Motor neuron (in vitro differentiated cells): ENCODE measurements around the gene RUFY3. TPM values are rescaled to one million over a fixed set of nuclear protein-coding genes. Genes with fewer than 3 reads are reported as not detected.
"Not testable (repeated sequence)": the region's sequence is repeated elsewhere in the genome, so short reads cannot be mapped to it uniquely, and the experiment has no call there.

Source experiments
- ATAC-seq, 8 experiments: fragments of 200-7000 bp; cut with Tn5 transposase; replicated peaks in 6 of 8; 2 replicates each; pipeline ENCODE4 v1.8.0; 2021; ENCODE audit warnings: mild to moderate bottlenecking in 8 of 8, moderate library complexity in 8 of 8
- H3K27ac ChIP-seq, 2 donors: fragments of 250-450 bp; sonication (Bioruptor Pico); 2 replicates each; pipeline ENCODE4 v1.9.0; 2021; ENCODE audit warnings: antibody characterized with exemption in 2 of 2, mild to moderate bottlenecking in 2 of 2, moderate library complexity in 1 of 2
- H3K4me1 ChIP-seq, 2 donors: fragments of 250-450 bp; sonication (Bioruptor Pico); replicated peaks in 1 of 2; 2 replicates each; pipeline ENCODE4 v1.6.1; 2021; ENCODE audit warnings: antibody characterized with exemption in 2 of 2, mild to moderate bottlenecking in 2 of 2, moderate library complexity in 1 of 2
- H3K4me3 ChIP-seq, 5 donors: fragments of 250-450 bp; sonication (Bioruptor Pico); 2 replicates each; pipeline ENCODE4 v1.9.0; 2021; ENCODE audit warnings: antibody characterized with exemption in 5 of 5, mild to moderate bottlenecking in 5 of 5, moderate library complexity in 4 of 5
- WGBS, 10 experiments: fragments of 450-650 bp; shearing (Covaris generic); methylation state at CpG; one replicate each; pipeline ENCODE4 v1.0.0; 2022; 5-methylcytosine and 5-hydroxymethylcytosine counted together
- in situ Hi-C, 9 experiments: fragments of 400-800 bp; cut with MboI; loops; one replicate each; pipeline ENCODE4 v1.15.0; 2021; ENCODE audit warnings: low sequenced_read_pairs in 9 of 9, low pct_unique_long_range_greater_than_20kb in 2 of 9; ENCODE audit not compliant: unreplicated experiment in 9 of 9
- total RNA-seq, 8 experiments: library from RNA; unstranded; fragments of 300-600 nt; gene quantifications; 2 replicates each; pipeline versions ENCODE4 v1.2.3 to v1.2.4, GENCODE V29; 2022

RUFY3 gene
- total RNA-seq, 8 experiments from 2014 or later, result 34.1 to 227 (median 185) TPM

- H3K4me1 ChIP-seq, result peaks cover 8 to 17% of the 10 kb centered on the region in 2 donors
- 83 to 100% (median 100%) methylated on average over 1 to 7 of the region's 7 CpGs; no CpG with 5 or more reads in 3 of the 10 experiments for WGBS, 10 experiments
- H3K27ac ChIP-seq, H3K4me3 ChIP-seq, ATAC-seq, in situ Hi-C loops: not testable (repeated sequence)
These were observed 27.1 kb upstream of the RUFY3 start for GRCh38 chr4:70694633-70695032.

- peaks cover 3 to 15% of the 10 kb centered on the region in 2 donors for H3K4me1 ChIP-seq
- H3K27ac ChIP-seq, ATAC-seq, in situ Hi-C loops, H3K4me3 ChIP-seq: not testable (repeated sequence)
- 78 to 100% (median 89%) methylated on average over 3 to 5 of the region's 8 CpGs; no CpG with 5 or more reads in 4 of the 10 experiments for WGBS, 10 experiments
These were observed 23.3 kb upstream of the RUFY3 start for GRCh38 chr4:70698435-70698834.

- Histone ChIP-seq H3K27ac (no peak overlapping the region), H3K4me3 (no peak overlapping the region), H3K4me1 (peaks cover 3 to 17% of the 10 kb centered on the region in 2 donors)
- no peak for ATAC-seq
- in situ Hi-C loops, result no loop called here
- 67 to 100% (median 85%) methylated on average over 1 to 4 of the region's 5 CpGs; no CpG with 5 or more reads in 5 of the 10 experiments for WGBS, 10 experiments
These were observed 21.1 kb upstream of the RUFY3 start for GRCh38 chr4:70700712-70701111.

GRCh38 chr4:70701271-70701670, 20.5 kb upstream of the RUFY3 start:
- H3K4me1 ChIP-seq, result peaks cover 3 to 17% of the 10 kb centered on the region in 2 donors
- H3K4me3 ChIP-seq, result no peak overlapping the region
- H3K27ac ChIP-seq, result no peak overlapping the region
- WGBS, 10 experiments, result 22 to 100% (median 85%) methylated on average over 1 of the region's 1 CpG; no CpG with 5 or more reads in 2 of the 10 experiments
- in situ Hi-C loops, result no loop called here
- no peak for ATAC-seq

- 40 to 65% (median 62%) methylated on average over 1 to 2 of the region's 2 CpGs; no CpG with 5 or more reads in 7 of the 10 experiments for whole genome bisulfite sequencing, 10 experiments
- in situ Hi-C loops, H3K27ac ChIP-seq, H3K4me3 ChIP-seq, ATAC-seq: not testable (repeated sequence)
- peaks cover 6 to 23% of the 10 kb centered on the region in 2 donors for H3K4me1 ChIP-seq
These were observed 19.2 kb upstream of the RUFY3 start for GRCh38 chr4:70702592-70702991.

- in situ Hi-C loops, result no loop called here
- Histone ChIP-seq H3K27ac (peak overlapping the region; percentile 90 to 92), H3K4me1 (peaks cover 8 to 23% of the 10 kb centered on the region in 2 donors), H3K4me3 (peak overlapping the region; percentile 52 to 86 (median 69))
- no peak for ATAC-seq
- WGBS, 10 experiments, result 0 to 20% (median 6%) methylated on average over 2 to 11 of the region's 11 CpGs
These were observed 18.0 kb upstream of the RUFY3 start for GRCh38 chr4:70703619-70704214.

GRCh38 chr4:70704215-70704930, 17.4 kb upstream of the RUFY3 start:
- 0 to 25% (median 2%) methylated on average over 2 to 14 of the region's 58 CpGs; no CpG with 5 or more reads in 2 of the 10 experiments for WGBS, 10 experiments
- peak; percentile 58 to 82 (median 76) for ATAC-seq
- in situ Hi-C loops, result no loop called here

GRCh38 chr4:70704931-70705182, 16.9 kb upstream of the RUFY3 start:
- WGBS, 10 experiments, result no CpG with 5 or more reads among the region's 39 CpGs
- peak overlapping the region; percentile 90 to 92 for H3K27ac ChIP-seq
- H3K4me1 ChIP-seq, result peaks cover 17 to 23% of the 10 kb centered on the region in 2 donors
- peak in 2 of 8 experiments; percentile 28 to 30 for ATAC-seq
- in situ Hi-C loops, result no loop called here
- H3K4me3 ChIP-seq, result peak overlapping the region; percentile 52 to 86 (median 69)

More at GRCh38 chr4:70704215-70704930, 17.4 kb upstream of the RUFY3 start:
- Histone ChIP-seq H3K4me3 (peak overlapping the region; percentile 52 to 86 (median 69)), H3K27ac (peak overlapping the region; percentile 90 to 92), H3K4me1 (peaks cover 13 to 23% of the 10 kb centered on the region in 2 donors)

GRCh38 chr4:70705183-70706043, 16.4 kb upstream of the RUFY3 start:
- 0 to 8% (median 2%) methylated on average over 2 to 18 of the region's 86 CpGs; no CpG with 5 or more reads in 2 of the 10 experiments for WGBS, 10 experiments
- H3K4me1 ChIP-seq, result peaks cover 17 to 23% of the 10 kb centered on the region in 2 donors
- peak overlapping the region; percentile 52 to 86 (median 69) for H3K4me3 ChIP-seq
- peak; percentile 47 to 73 (median 67) for ATAC-seq
- peak overlapping the region; percentile 90 to 92 for H3K27ac ChIP-seq
- in situ Hi-C loops, result no loop called here

- in situ Hi-C loops, result no loop called here
- no peak for ATAC-seq
- H3K27ac ChIP-seq, result peak overlapping the region in 1 of 2 donors; percentile 90
- peak overlapping the region; percentile 52 to 86 (median 69) for H3K4me3 ChIP-seq
- peaks cover 17 to 23% of the 10 kb centered on the region in 2 donors for H3K4me1 ChIP-seq
- 0 to 13% (median 2%) methylated on average over 1 to 7 of the region's 7 CpGs for WGBS, 10 experiments
These were observed 15.7 kb upstream of the RUFY3 start for GRCh38 chr4:70706044-70706461.

- Histone ChIP-seq H3K27ac (no peak overlapping the region), H3K4me3 (peak overlapping the region; percentile 52 to 86 (median 69)), H3K4me1 (peaks cover 17 to 23% of the 10 kb centered on the region in 2 donors)
- 60 to 100% (median 80%) methylated on average over 1 of the region's 1 CpG; no CpG with 5 or more reads in 3 of the 10 experiments for WGBS, 10 experiments
- no peak for ATAC-seq
- in situ Hi-C loops, result no loop called here
These were observed 15.2 kb upstream of the RUFY3 start for GRCh38 chr4:70706516-70706915.

GRCh38 chr4:70709611-70710205, 12.1 kb upstream of the RUFY3 start:
- Histone ChIP-seq H3K27ac (peak overlapping the region; percentile 8 to 54), H3K4me1 (peaks cover 11 to 14% of the 10 kb centered on the region in 2 donors), H3K4me3 (peak overlapping the region in 2 of 5 donors; percentile 14 to 18)
- peak in 2 of 8 experiments; percentile 13 to 60 for ATAC-seq
- in situ Hi-C loops, result no loop called here
- WGBS, 10 experiments, result 0 to 100% (median 54%) methylated on average over 1 to 6 of the region's 7 CpGs
